Measurements from ENCODE around the gene TIGD3. TPM values are rescaled to one million over a fixed set of nuclear protein-coding genes. Genes with fewer than 3 reads are reported as not detected.

Gene TIGD3
- total RNA-seq, 1 experiment from 2014 or later, result 0.34 TPM

GRCh38 chr11:65366340-65366773 lies 11.8 kb downstream of the TIGD3 start:
- DNase-seq (ENCODE audit: low read depth), result peak; percentile 73

- no peak for DNase-seq (ENCODE audit: low read depth)
Measured at GRCh38 chr11:65370659-65371049, 16.1 kb downstream of the TIGD3 start.

- DNase-seq (ENCODE audit: low read depth), result no peak
Measured at GRCh38 chr11:65373839-65374580, 19.5 kb downstream of the TIGD3 start.

DNA sequence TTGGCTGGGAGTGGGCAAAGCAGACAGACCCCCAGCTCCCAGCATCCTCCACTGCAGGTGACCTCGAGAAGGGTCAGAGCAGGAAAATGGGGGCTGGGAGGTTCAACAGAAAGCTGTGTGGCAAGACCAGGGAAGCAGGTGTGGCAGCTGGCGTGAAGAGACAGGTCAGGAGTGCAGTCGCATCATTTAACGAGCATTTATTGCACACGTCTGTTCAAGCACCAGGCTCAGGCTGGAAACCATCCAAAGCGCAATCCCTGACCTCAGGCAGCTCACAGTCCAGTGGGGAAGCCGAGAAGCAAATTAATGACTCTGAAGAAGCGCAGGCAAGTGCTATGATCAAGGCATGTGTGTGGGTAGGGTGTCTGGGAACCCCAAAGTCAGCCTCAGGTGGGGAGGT lies 20.5 kb downstream of the TIGD3 start:
- no peak for DNase-seq (ENCODE audit: low read depth)

DNA sequence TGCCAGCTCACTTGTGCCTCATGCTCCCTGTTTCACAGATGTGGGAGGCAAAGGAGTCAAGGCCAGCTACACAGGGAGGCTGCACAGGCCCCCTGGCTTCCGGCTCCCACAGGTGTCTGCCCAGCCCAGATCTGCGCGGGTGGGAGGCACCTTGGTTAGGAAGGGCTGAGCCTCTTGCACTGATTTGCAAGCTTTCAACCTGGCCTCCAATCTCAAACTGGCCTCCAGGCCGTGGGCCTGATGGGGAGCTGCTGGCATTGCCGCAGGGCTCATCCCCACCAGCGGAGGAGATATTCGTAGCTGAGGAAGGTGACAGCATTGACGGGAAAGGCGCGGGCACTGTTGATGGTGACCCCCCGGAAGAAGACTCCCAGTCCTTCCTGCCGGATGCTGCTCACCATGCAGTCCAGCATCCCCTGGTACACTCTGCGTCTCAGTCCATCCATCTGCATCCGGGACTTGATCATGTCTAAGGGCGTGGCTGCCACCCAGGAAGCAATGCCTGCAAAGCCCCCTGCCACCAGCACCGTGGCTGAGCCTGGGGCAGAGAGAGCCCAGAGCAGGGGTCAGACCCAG lies 21.7 kb downstream of the TIGD3 start:
- no peak for DNase-seq (ENCODE audit: low read depth)

GRCh38 chr11:65377036-65377435 lies 22.5 kb downstream of the TIGD3 start:
- no peak for DNase-seq (ENCODE audit: low read depth)

DNA sequence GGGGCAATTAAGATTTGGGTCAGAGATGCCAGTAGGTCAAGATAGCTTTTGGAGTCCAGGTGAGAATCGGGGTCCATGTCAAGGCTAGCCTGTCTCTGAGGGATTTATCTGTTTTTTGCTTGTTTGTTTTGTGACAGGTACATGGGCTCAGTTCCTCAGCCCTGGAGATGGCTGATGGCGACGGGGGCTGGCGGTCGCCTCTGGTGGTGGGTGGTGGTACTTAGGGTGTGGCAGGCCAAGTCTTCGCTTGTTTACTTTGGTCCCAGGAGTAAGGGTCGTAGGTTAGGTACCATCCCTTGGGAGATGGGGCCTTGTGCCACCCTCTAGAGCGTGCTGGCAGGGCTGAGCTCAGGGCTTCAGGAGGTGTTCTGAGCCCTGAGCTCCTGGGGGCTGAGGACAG lies 23.2 kb downstream of the TIGD3 start:
- no peak for DNase-seq (ENCODE audit: low read depth)

DNA sequence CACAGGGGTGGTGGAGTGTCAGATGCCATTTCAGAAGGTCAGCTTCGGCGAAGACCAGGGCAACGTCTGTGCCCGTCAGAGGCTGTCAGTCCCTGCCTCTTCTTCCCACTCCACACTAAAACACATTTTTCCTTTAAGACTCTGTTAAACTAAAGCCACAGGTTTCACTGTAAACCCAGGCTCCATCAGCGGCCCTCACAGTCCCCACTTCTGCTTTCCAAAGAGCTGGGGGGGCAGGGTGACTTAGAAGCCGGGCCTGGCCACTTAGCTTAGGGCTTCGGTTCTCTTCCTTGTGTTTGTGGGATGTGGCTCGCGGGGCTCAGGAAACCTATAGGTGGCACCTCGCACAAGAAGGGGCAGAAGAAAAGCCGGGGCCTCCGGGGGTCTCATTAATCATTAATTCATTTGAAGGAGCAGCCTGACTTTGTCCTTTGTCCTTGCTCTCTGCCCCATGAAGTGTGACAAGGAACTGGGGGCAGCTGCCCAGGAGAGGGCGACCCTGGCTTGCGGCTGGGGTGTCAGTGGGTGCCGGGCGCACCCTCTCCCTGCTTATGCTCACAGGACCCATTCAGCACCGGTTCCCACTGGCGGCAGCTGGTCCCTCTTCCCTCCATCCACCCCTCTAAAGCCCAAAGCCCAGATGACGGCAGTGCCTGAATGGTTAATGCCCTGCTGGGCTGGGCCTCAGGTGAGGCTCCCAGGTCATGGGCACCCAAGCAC lies 23.8 kb downstream of the TIGD3 start:
- DNase-seq (ENCODE audit: low read depth), result no peak

GRCh38 chr11:65378928-65379638 lies 24.5 kb downstream of the TIGD3 start:
- no peak for DNase-seq (ENCODE audit: low read depth)

DNA sequence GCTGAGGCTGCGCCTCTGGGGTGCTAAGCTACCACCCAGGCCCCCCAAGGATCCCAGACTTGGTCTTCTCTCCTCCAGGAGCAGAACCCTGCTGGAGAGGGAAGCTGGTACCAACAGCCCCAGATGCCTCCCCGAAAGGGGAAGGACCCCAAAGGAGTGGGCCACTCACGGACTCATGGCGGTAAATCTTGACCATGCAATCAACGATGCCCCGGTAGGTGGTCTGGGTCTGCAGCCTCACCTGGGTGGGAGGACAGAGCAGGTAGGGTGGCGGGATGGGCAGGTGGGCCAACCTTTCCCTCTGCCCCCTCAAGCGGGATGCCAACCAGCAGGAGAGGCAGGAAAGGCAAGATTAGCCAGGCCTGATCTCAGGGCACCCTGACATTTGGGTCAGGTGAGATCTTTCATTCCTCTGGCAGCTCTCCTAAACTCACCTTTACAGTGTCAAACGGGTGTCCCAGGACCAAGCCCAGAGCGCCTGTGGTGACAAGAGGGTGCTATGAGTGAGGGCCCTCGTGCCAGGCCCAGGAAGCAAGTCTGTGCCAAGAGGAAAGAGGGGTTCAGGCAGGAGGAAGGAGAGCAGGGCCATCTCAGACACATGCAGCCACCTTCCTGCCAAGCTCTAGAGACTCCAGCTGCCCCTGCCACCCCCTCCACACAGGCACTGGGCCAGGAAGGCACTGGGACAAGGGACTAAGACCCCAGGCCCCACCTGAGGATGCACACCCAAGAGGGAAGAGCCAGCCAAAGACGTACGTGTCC lies 25.3 kb downstream of the TIGD3 start:
- no peak for DNase-seq (ENCODE audit: low read depth)

GRCh38 chr11:65380460-65381119 lies 26.0 kb downstream of the TIGD3 start:
- DNase-seq (ENCODE audit: low read depth), result no peak

GRCh38 chr11:65381716-65382032 lies 27.1 kb downstream of the TIGD3 start:
- DNase-seq (ENCODE audit: low read depth), result no peak

DNA sequence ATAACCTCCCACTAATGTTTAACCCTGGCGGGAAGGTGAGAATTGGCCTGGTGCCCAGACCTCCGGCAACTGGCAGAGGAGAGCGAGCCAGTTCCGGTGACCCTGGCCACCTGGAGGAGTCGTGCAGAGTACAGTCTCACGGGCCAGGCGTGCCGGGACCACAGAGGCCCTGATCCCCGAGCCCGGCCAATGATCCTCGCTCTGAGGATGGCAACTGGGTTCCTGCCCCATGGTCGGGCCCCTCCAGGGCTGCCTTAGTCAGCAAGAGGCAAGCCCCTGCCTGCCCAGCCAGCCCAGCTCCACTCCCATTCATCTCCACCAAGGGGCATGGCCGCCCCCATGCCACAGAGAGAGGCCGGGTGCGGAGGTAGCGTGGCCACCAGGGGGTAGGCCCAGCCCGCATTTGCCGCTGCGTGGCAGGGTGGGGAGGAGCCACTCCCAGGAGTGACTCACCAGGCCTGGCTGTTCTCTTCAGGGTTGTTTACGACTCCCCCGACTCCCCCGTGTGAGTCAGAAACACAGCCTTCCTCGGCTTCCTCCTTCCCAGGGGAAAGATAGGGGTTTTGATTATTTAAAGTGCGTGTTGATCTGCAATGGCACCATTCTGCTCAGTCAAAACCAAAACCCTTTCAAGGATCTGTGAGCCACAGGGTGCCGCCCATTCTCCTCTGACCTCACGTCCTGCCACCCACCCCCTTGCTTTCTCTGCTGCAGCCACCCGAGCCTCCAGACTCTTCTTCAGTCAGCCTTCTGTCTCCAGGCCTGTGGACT lies 27.7 kb downstream of the TIGD3 start, which contains the start of gene SLC25A45:
SLC25A45 (minus strand) TSS at position 614 of the 771 bp plus-strand sequence. CDS start 695 bp downstream, outside the sequence.
- peak; percentile 99 for DNase-seq (ENCODE audit: low read depth)

DNA sequence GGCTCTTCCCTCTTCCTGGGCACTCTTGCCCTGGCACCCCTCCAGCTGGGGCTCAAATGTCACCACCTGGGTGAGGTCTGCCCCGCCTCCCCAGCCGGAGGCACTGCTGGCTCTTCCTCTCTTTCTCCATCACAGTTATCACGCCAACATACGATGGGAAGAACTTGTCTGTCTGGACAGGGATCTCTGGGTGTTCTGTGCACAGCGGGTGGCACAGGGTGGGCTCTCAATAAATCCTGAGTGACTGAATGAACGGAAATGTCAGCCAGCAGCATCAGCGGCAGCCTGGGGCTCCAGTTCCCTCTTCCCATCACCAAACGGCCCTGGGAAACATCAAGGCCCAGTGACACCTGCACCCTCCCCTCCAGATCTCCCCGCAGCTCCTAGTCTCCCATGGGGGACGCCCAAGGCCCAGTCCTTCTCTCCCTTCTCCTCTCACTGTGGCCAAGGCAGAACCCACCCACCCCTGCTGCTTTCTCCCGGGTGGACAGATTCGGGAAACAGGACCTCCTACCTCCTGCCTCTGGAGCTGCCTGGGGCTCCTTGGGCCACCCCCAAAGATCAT lies 28.3 kb downstream of the TIGD3 start:
- DNase-seq (ENCODE audit: low read depth), result no peak

DNA sequence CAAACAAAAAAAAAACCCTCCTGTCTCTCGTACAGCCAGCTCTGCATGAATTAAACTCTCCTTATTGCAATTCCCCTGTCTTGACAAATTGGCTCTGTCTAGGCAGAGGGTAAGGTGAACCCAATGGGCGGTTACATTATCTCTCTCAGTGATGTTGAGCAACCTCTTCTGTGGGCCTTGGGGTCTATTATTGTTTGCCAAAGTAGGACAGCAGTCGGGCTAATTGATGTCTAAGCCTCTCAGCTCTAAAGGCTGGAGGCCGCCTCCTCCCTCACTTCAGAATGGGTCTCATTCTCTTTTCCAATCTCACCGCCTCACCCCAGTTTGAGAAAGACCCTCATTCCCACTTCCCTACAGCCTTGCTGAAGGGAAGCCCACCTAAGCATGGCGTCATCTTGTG lies 29.2 kb downstream of the TIGD3 start:
- DNase-seq (ENCODE audit: low read depth), result peak; percentile 16

DNA sequence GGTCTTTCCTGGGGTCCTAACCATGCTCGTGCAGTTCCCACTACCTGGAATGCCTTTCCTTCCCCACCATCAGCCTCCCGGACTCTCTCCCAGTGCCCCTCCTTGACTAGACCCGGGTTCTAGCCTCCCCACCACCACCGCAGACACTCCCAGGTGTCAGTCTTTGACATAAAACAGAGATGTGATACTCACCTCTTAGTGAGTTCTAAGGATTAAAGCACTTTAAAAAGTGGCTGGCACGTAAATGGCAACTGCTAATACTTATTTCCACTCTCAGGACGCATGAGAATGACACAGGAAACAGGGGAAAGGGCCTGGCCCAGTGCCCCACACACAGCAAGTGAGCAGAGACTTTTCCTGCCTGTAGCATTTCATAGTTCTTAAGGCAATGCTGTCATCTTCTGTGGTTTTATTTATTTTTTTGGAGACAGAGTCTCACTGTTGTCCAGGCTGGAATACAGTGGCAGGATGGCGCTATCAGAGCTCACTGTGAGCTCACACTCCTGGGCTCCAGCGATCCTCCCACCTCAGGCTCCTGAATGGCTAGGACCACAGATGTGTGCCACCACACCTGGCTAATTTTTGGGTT lies 29.8 kb downstream of the TIGD3 start:
- peak; percentile 71 for DNase-seq (ENCODE audit: low read depth)

GRCh38 chr11:65386307-65387140 lies 32.0 kb downstream of the TIGD3 start, which contains the start of gene FRMD8:
Gene FRMD8, plus strand, starts transcription at chr11:65386637. Its CDS starts 400 bp downstream, at chr11:65387037.
- peak; percentile 87 for DNase-seq (ENCODE audit: low read depth)

DNA sequence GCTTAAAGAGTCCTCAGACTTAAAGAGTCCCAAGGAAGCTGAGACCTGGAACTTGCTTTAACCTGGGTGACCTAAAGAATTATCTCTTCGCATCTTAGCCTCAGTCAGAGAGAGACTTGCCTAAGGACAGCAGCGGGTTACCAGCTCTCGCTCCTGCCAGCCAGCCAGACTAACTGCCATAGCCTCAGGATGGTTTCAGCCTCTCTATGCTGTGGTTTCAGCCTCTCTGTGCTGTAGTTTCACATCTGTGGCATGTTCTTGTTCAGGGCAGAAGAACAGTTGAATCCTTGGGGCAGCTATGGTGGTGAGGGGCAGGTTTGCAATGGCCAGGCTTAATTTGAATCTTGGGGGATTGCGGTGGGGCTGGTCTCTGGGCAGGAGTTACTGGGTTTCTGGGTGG lies 34.2 kb downstream of the TIGD3 start:
- DNase-seq (ENCODE audit: low read depth), result no peak

Measured in Daoy (cell line).